H1 (cell line): ENCODE results near the gene GPC3. TPM values are rescaled to one million over a fixed set of nuclear protein-coding genes. Genes with fewer than 3 reads are reported as not detected.

Experiments
- CTCF ChIA-PET: fragments of 300-600 bp; sonication (Branson Sonifier 250); formaldehyde crosslinking; loops from one replicate; lab custom pipeline; 2021; ENCODE audit not compliant: partially characterized antibody; lab: Charles Lee
- POLR2A ChIA-PET: fragments of 300-600 bp; sonication (Branson Sonifier 250); formaldehyde crosslinking; loops from one replicate; lab custom pipeline; 2021; ENCODE audit warnings: inconsistent platforms; ENCODE audit not compliant: partially characterized antibody; lab: Charles Lee
- DNase-seq, 2 experiments: peaks; one replicate each; pipeline versions ENCODE4 v3.0.0 to v3.0.0-alpha.2; 2010 to 2022; ENCODE audit warnings: low spot score in 2 of 2, low read depth in 1 of 2, mixed read lengths in 1 of 2
- FAIRE-seq: peaks from 2 replicates; lab custom pipeline; 2011; peaks lifted over from hg19 to GRCh38; lab: Jason Lieb, UNC
- H2AFZ ChIP-seq: 2 replicates; pipeline ENCODE4 v1.8.1; 2012; ENCODE audit warnings: low read length, inconsistent platforms
- H2AK5ac ChIP-seq: 2 replicates; pipeline ENCODE4 v1.6.1; 2013; ENCODE audit warnings: low read depth, low read length
- H2BK120ac ChIP-seq: replicated peaks from 2 replicates; pipeline ENCODE3; 2013; ENCODE audit warnings: low read depth, low read length, inconsistent platforms
- H2BK12ac ChIP-seq: 2 replicates; pipeline ENCODE4 v1.6.1; 2013; ENCODE audit warnings: low read depth, low read length
- H2BK15ac ChIP-seq: 2 replicates; pipeline ENCODE4 v1.6.1; 2013; ENCODE audit warnings: low read length
- H2BK20ac ChIP-seq: 2 replicates; pipeline ENCODE4 v1.6.1; 2013; ENCODE audit warnings: low read length
- H2BK5ac ChIP-seq: 2 replicates; pipeline ENCODE4 v1.6.1; 2013; ENCODE audit warnings: low read depth, low read length
- H3K14ac ChIP-seq: 2 replicates; pipeline ENCODE4 v1.6.1; 2013; ENCODE audit warnings: inconsistent platforms; ENCODE audit not compliant: insufficient read length
- H3K18ac ChIP-seq: 2 replicates; pipeline ENCODE4 v1.6.1; 2013; ENCODE audit warnings: low read length; ENCODE audit errors: extremely low read depth
- H3K23ac ChIP-seq: 2 replicates; pipeline ENCODE4 v1.6.1; 2013; ENCODE audit warnings: inconsistent platforms; ENCODE audit not compliant: insufficient read length
- H3K23me2 ChIP-seq: 2 replicates; pipeline ENCODE4 v1.6.1; 2013; ENCODE audit warnings: low read depth, low read length
- H3K27ac ChIP-seq: 2 replicates; pipeline ENCODE4 v1.6.1; 2011; ENCODE audit warnings: low read depth, low read length, inconsistent platforms
- H3K27me3 ChIP-seq, 4 experiments: replicated peaks in 1 of 4; 1 replicate in 1 of 4; 2 replicates in 3 of 4; pipeline versions ENCODE4 v1.6.1 to v1.8.1; 2011 to 2013; ENCODE audit warnings: low read length in 3 of 4, mild to moderate bottlenecking in 3 of 4, inconsistent platforms in 2 of 4, mixed read lengths in 2 of 4, moderate library complexity in 1 of 4; ENCODE audit not compliant: control insufficient read depth in 3 of 4, insufficient read depth in 3 of 4; ENCODE audit errors: extremely low read depth in 1 of 4
- H3K36me3 ChIP-seq, 4 experiments: 2 replicates each; pipeline versions ENCODE4 v1.6.1 to v1.8.1; 2011 to 2013; ENCODE audit warnings: mild to moderate bottlenecking in 4 of 4, low read length in 3 of 4, moderate library complexity in 2 of 4, control low read depth in 1 of 4, inconsistent platforms in 1 of 4; ENCODE audit not compliant: insufficient read depth in 4 of 4, control insufficient read depth in 2 of 4
- H3K4ac ChIP-seq: replicated peaks from 2 replicates; pipeline ENCODE3; 2013; ENCODE audit warnings: low read length, low read depth, mixed read lengths, inconsistent platforms; ENCODE audit not compliant: insufficient read length
- H3K4me1 ChIP-seq, 4 experiments: replicated peaks in 1 of 4; 1 replicate in 1 of 4; 2 replicates in 3 of 4; pipeline versions ENCODE4 v1.6.1 to v1.8.1; 2011 to 2013; ENCODE audit warnings: low read length in 3 of 4, inconsistent platforms in 2 of 4, mixed read lengths in 1 of 4; ENCODE audit not compliant: insufficient read depth in 4 of 4, control insufficient read depth in 3 of 4
- H3K4me2 ChIP-seq, 2 experiments: 2 replicates each; pipeline versions ENCODE4 v1.6.1 to v1.8.1; 2011 to 2013; ENCODE audit warnings: low read depth in 2 of 2, low read length in 2 of 2, control low read depth in 1 of 2, inconsistent platforms in 1 of 2, mild to moderate bottlenecking in 1 of 2; ENCODE audit not compliant: insufficient read depth in 1 of 2
- H3K4me3 ChIP-seq, 4 experiments: fragments of 200-600, 300-600 bp in 1 of 4; sonication (generic), shearing (Covaris generic), sonication (Bioruptor Twin) in 1 of 4; 2 replicates each; pipeline versions ENCODE4 v1.5.1 to v1.8.1; 2011 to 2016; ENCODE audit warnings: low read length in 4 of 4, low read depth in 3 of 4, control low read depth in 2 of 4, inconsistent platforms in 2 of 4, mild to moderate bottlenecking in 2 of 4, mixed read lengths in 1 of 4, moderate library complexity in 1 of 4; ENCODE audit not compliant: insufficient read depth in 2 of 4; ENCODE audit errors: extremely low read depth in 1 of 4
- H3K56ac ChIP-seq: replicated peaks from 2 replicates; pipeline ENCODE3; 2013; ENCODE audit warnings: low read depth, mild to moderate bottlenecking, mixed read lengths, low read length, inconsistent platforms; ENCODE audit not compliant: insufficient read length
- H3K79me1 ChIP-seq: 2 replicates; pipeline ENCODE4 v1.6.1; 2013; ENCODE audit warnings: low read depth, low read length, control low read depth
- H3K79me2 ChIP-seq, 2 experiments: 2 replicates each; pipeline versions ENCODE4 v1.6.1 to v1.8.1; 2012 to 2013; ENCODE audit warnings: low read length in 2 of 2, mild to moderate bottlenecking in 2 of 2, inconsistent platforms in 1 of 2; ENCODE audit not compliant: insufficient read depth in 2 of 2, control insufficient read depth in 1 of 2
- H3K9ac ChIP-seq, 4 experiments: replicated peaks in 1 of 4; 1 replicate in 1 of 4; 2 replicates in 3 of 4; pipeline versions ENCODE4 v1.6.1 to v1.8.1; 2011 to 2013; ENCODE audit warnings: low read depth in 3 of 4, low read length in 3 of 4, control low read depth in 2 of 4, mild to moderate bottlenecking in 2 of 4, moderate library complexity in 2 of 4, inconsistent platforms in 1 of 4; ENCODE audit errors: extremely low read depth in 1 of 4
- H3K9me3 ChIP-seq, 2 experiments: 2 replicates each; pipeline versions ENCODE4 v1.6.1 to v1.8.1; 2012 to 2013; ENCODE audit warnings: mild to moderate bottlenecking in 2 of 2, moderate library complexity in 2 of 2, control low read depth in 1 of 2, inconsistent platforms in 1 of 2, low read depth in 1 of 2, low read length in 1 of 2, mixed read lengths in 1 of 2; ENCODE audit not compliant: insufficient read depth in 2 of 2
- H4K20me1 ChIP-seq, 2 experiments: replicated peaks in 1 of 2; 2 replicates each; pipeline versions ENCODE3 to v1.8.1; 2011 to 2013; ENCODE audit warnings: inconsistent platforms in 2 of 2, low read length in 2 of 2, mild to moderate bottlenecking in 1 of 2; ENCODE audit not compliant: insufficient read depth in 2 of 2, control insufficient read depth in 1 of 2
- H4K5ac ChIP-seq: 2 replicates; pipeline ENCODE4 v1.6.1; 2013; ENCODE audit warnings: low read length, low read depth, mixed read lengths, inconsistent platforms; ENCODE audit not compliant: insufficient read length
- H4K8ac ChIP-seq: 2 replicates; pipeline ENCODE4 v1.8.0; 2013; ENCODE audit warnings: mild to moderate bottlenecking, moderate library complexity, low read length, inconsistent platforms; ENCODE audit not compliant: insufficient read depth; ENCODE audit errors: extremely low read depth
- H4K91ac ChIP-seq: replicated peaks from 2 replicates; pipeline ENCODE3; 2013; ENCODE audit warnings: low read length, mixed read lengths, inconsistent platforms; ENCODE audit not compliant: insufficient read length
- ASH2L ChIP-seq: fragments of 200-600, 300-600 bp; sonication (generic); IDR thresholded peaks from one replicate; pipeline ENCODE4 v1.7.1; 2017; ENCODE audit warnings: low read length
- CEBPB ChIP-seq: IDR thresholded peaks from 2 replicates; pipeline ENCODE4 v1.6.1; 2012; ENCODE audit warnings: low read depth, low read length
- EZH2 ChIP-seq: fragments of 200-600 bp; sonication (generic); IDR thresholded peaks from 2 replicates; pipeline ENCODE4 v1.7.1; 2012; ENCODE audit warnings: low read depth, mild to moderate bottlenecking, moderate library complexity, low read length, inconsistent platforms; ENCODE audit not compliant: severe bottlenecking
- GTF2F1 ChIP-seq: IDR thresholded peaks from 2 replicates; pipeline ENCODE4 v1.6.1; 2012; ENCODE audit warnings: low read depth, low read length, improper control_type of control experiment, borderline replicate concordance
- JUND ChIP-seq: IDR thresholded peaks from 2 replicates; pipeline ENCODE4 v1.6.1; 2011; ENCODE audit warnings: mild to moderate bottlenecking, improper control_type of control experiment, low read length
- KDM5A ChIP-seq: fragments of 200-600 bp; IDR thresholded peaks from 2 replicates; pipeline ENCODE4 v1.7.1; 2012; ENCODE audit warnings: mild to moderate bottlenecking, low read length, inconsistent platforms, mixed read lengths
- MAX ChIP-seq: IDR thresholded peaks from 2 replicates; pipeline ENCODE4 v1.6.1; 2012; ENCODE audit warnings: inconsistent platforms
- NRF1 ChIP-seq: IDR thresholded peaks from 2 replicates; pipeline ENCODE4 v1.6.1; 2011; ENCODE audit warnings: mild to moderate bottlenecking, low read depth, low read length, improper control_type of control experiment
- POLR2A ChIP-seq, 2 experiments: IDR thresholded peaks; 1 replicate in 1 of 2; 2 replicates in 1 of 2; pipeline ENCODE4 v1.6.1; 2011; ENCODE audit warnings: low read depth in 2 of 2, low read length in 2 of 2, mild to moderate bottlenecking in 2 of 2; ENCODE audit errors: control extremely low read depth in 1 of 2
- POLR2AphosphoS5 ChIP-seq: IDR thresholded peaks from 2 replicates; pipeline ENCODE4 v1.6.1; 2011; ENCODE audit warnings: low read depth, low read length
- RFX5 ChIP-seq: IDR thresholded peaks from 2 replicates; pipeline ENCODE4 v1.6.1; 2011; ENCODE audit warnings: low read depth, low read length, improper control_type of control experiment, borderline replicate concordance
- SAP30 ChIP-seq: fragments of 300-600 bp; sonication (generic); IDR thresholded peaks from 2 replicates; pipeline ENCODE4 v1.7.1; 2012; ENCODE audit warnings: low read length, moderate library complexity, mild to moderate bottlenecking, inconsistent platforms; ENCODE audit not compliant: insufficient read depth, insufficient replicate concordance
- SP4 ChIP-seq: IDR thresholded peaks from 2 replicates; pipeline ENCODE4 v1.6.1; 2012; ENCODE audit warnings: low read length, inconsistent platforms
- SRF ChIP-seq: IDR thresholded peaks from 2 replicates; pipeline ENCODE4 v1.6.1; 2011; ENCODE audit warnings: mild to moderate bottlenecking, low read depth, low read length, moderate library complexity
- TEAD4 ChIP-seq: IDR thresholded peaks from 2 replicates; pipeline ENCODE4 v1.6.1; 2012; ENCODE audit warnings: low read depth, low read length, inconsistent platforms, mixed read lengths
- WGBS, 2 experiments: shearing (Covaris generic) in 1 of 2; methylation state at CpG; one replicate each; pipeline versions ENCODE4 v1.1.6 to v1.1.7; 2013 to 2015; ENCODE audit warnings: low lambda C conversion rate in 2 of 2, mixed read lengths in 2 of 2, inconsistent platforms in 1 of 2, low coverage in 1 of 2, missing lambda C conversion rate in 1 of 2; ENCODE audit not compliant: insufficient replicate concordance in 2 of 2, insufficient coverage in 1 of 2, insufficient read length in 1 of 2; ENCODE audit errors: extremely low coverage in 1 of 2, missing lambda C conversion rate in 1 of 2; 5-methylcytosine and 5-hydroxymethylcytosine counted together
- polyA plus RNA-seq, 7 experiments: library from polyadenylated mRNA; depleted of rRNA in 3 of 7; stranded (reverse) in 5 of 7; unstranded in 2 of 7; fragments of >200 nt in 5 of 7; fragments of 200-250 nt in 2 of 7; gene quantifications; 1 replicate in 5 of 7; 2 replicates in 1 of 7; 4 replicates in 1 of 7; pipeline versions ENCODE4 v1.2.1 to v1.2.3, GENCODE V29; 2011 to 2013; ENCODE audit warnings: missing spikeins in 2 of 7, mixed read lengths in 2 of 7
- total RNA-seq: library from RNA; stranded (reverse); fragmentation: NEBNext Ultra II Directional; extraction: Animal tissue kit (Norgen Biotek cat#: 25700); gene quantifications from 2 replicates; pipeline ENCODE4 v1.2.1, GENCODE V29; 2021

Gene GPC3
- total and polyA plus RNA-seq, 2 of the 8 experiments (the other 6 are each of a cell fraction or from before 2014, with no cell fraction given) = 64.8 to 71.9 TPM

- no peak overlapping the region for H3K14ac ChIP-seq
- no peak overlapping the region for H3K4me2 ChIP-seq
- no peak for TF ChIP-seq POLR2A (IDR thresholded peaks at IDR 0.05; ENCODE audit: control extremely low read depth in 1 of 2, low read depth in 2 of 2, low read length in 2 of 2)
- TF ChIP-seq NRF1 = no peak
- TF ChIP-seq SP4 = no peak
- no peak for TF ChIP-seq MAX
- TF ChIP-seq ASH2L = no peak
- no peak for TF ChIP-seq CEBPB
- TF ChIP-seq TEAD4 = no peak
- TF ChIP-seq GTF2F1 = no peak
- no peak for TF ChIP-seq KDM5A
- TF ChIP-seq EZH2 = no peak
- no peak for TF ChIP-seq POLR2AphosphoS5
- TF ChIP-seq RFX5 = no peak
- no peak for TF ChIP-seq SAP30
- TF ChIP-seq JUND = no peak
- no peak for TF ChIP-seq SRF
- POLR2A ChIA-PET = no interaction called here
- CTCF ChIA-PET = interaction anchor here (1.5 kb wide), 1 partner anchor 21 kb away, joined by 3 read pairs; no protein-coding TSS in a partner anchor
- no peak overlapping the region for H2AK5ac ChIP-seq
- H3K79me1 ChIP-seq = no peaks in the 10 kb centered on the region
- no peaks in the 10 kb centered on the region for H3K23me2 ChIP-seq
- H4K8ac ChIP-seq = no peak overlapping the region
- H3K18ac ChIP-seq = no peak overlapping the region
- no peaks in the 10 kb centered on the region for H3K79me2 ChIP-seq
- H2BK120ac ChIP-seq = no peak overlapping the region
- no peak overlapping the region for H3K23ac ChIP-seq
- no peaks in the 10 kb centered on the region for H3K4me1 ChIP-seq
- H2BK5ac ChIP-seq = no peak overlapping the region
- no peak overlapping the region for H3K4me3 ChIP-seq
- H4K5ac ChIP-seq = no peak overlapping the region
- no peaks in the 10 kb centered on the region for H3K9me3 ChIP-seq
- no peak overlapping the region for H4K91ac ChIP-seq
- peaks cover 0 to 7% (median under 1%) of the 10 kb centered on the region in 4 experiments; a peak in 2 of 8 replicates for H3K36me3 ChIP-seq
- no peak overlapping the region for H2BK12ac ChIP-seq
- DNase-seq = no peak
- H4K20me1 ChIP-seq = no peaks in the 10 kb centered on the region
- H3K56ac ChIP-seq = no peak overlapping the region
- H3K27ac ChIP-seq = no peak overlapping the region
- no peak for FAIRE-seq
- H2BK20ac ChIP-seq = no peak overlapping the region
- no peak overlapping the region for H3K9ac ChIP-seq
- no peak overlapping the region for H3K4ac ChIP-seq
- no peak overlapping the region for H2AFZ ChIP-seq
- 89% methylated on average over 1 of the region's 1 CpG; no CpG with 5 or more reads in 1 of the 2 experiments for WGBS, 2 experiments
- no peaks in the 10 kb centered on the region for H3K27me3 ChIP-seq
- no peak overlapping the region for H2BK15ac ChIP-seq
Observed at GRCh38 chrX:133943507-133943906, 41.9 kb downstream of the GPC3 start.
